ENCODE data around the gene DOK1. TPM values are rescaled to one million over a fixed set of nuclear protein-coding genes. Genes with fewer than 3 reads are reported as not detected.

DOK1 gene
- total RNA-seq, 1 donor: 89.8 TPM

- Histone ChIP-seq H3K4me3 (ENCODE audit: insufficient read depth, low read length) (peak overlapping the region; percentile 99), H4K20me1 (ENCODE audit: insufficient read depth, low read length) (no peaks in the 10 kb centered on the region), H3K27ac (ENCODE audit: low read depth, low read length) (peak overlapping the region; percentile 99), H3K27me3 (ENCODE audit: insufficient read depth, low read length) (peaks cover 22% of the 10 kb centered on the region), H3K36me3 (ENCODE audit: insufficient read depth, low read length) (peaks cover 14% of the 10 kb centered on the region), H3K4me2 (ENCODE audit: insufficient read depth, low read length) (peak overlapping the region; percentile 94), H3K9me3 (ENCODE audit: low read depth, low read length) (no peaks in the 10 kb centered on the region), H3K79me2 (ENCODE audit: insufficient read depth, low read length) (peaks cover 38% of the 10 kb centered on the region), H3K4me1 (ENCODE audit: insufficient read depth, low read length) (peaks cover 54% of the 10 kb centered on the region), H2AFZ (ENCODE audit: low read length) (peak overlapping the region; percentile 98)
- peak; percentile 90 for DNase-seq (ENCODE audit: insufficient read length, low spot score, missing footprints)
- TF ChIP-seq, protein P1, sequence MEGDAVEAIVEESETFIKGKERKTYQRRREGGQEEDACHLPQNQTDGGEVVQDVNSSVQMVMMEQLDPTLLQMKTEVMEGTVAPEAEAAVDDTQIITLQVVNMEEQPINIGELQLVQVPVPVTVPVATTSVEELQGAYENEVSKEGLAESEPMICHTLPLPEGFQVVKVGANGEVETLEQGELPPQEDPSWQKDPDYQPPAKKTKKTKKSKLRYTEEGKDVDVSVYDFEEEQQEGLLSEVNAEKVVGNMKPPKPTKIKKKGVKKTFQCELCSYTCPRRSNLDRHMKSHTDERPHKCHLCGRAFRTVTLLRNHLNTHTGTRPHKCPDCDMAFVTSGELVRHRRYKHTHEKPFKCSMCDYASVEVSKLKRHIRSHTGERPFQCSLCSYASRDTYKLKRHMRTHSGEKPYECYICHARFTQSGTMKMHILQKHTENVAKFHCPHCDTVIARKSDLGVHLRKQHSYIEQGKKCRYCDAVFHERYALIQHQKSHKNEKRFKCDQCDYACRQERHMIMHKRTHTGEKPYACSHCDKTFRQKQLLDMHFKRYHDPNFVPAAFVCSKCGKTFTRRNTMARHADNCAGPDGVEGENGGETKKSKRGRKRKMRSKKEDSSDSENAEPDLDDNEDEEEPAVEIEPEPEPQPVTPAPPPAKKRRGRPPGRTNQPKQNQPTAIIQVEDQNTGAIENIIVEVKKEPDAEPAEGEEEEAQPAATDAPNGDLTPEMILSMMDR (IDR thresholded peaks at IDR 0.05; ENCODE audit: extremely low read depth, low read depth, low read length): no peak
Observed at GRCh38 chr2:74507926-74508520, 46.5 kb upstream of the DOK1 start.

DNA sequence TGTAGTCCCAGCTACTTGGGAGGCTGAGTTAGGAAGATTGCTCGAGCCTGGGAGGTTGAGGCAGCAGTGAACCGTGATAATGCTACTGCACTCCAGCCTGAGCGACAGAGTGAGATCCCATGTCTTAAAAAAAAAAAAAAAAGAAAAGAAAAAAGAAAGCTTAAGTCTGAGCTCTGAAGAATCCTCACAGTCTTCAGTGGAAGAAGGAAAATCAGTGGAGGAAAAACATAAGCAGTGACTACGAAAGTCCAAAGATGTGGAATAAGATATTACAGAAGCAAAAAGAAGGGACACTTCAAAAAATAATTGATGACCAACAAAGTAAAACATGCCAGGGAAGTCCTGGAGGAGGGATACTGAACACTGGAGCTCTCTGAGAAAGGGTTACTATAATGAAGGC is 44.2 kb upstream of the DOK1 start:
- H3K4me3 ChIP-seq (ENCODE audit: insufficient read depth, low read length): no peak overlapping the region
- peaks cover 44% of the 10 kb centered on the region for H3K27me3 ChIP-seq (ENCODE audit: insufficient read depth, low read length)
- H3K79me2 ChIP-seq (ENCODE audit: insufficient read depth, low read length): peaks cover 18% of the 10 kb centered on the region
- H4K20me1 ChIP-seq (ENCODE audit: insufficient read depth, low read length): no peaks in the 10 kb centered on the region
- no peaks in the 10 kb centered on the region for H3K9me3 ChIP-seq (ENCODE audit: low read depth, low read length)
- TF ChIP-seq, protein P1 (IDR thresholded peaks at IDR 0.05; ENCODE audit: extremely low read depth, low read depth, low read length): no peak
- no peak for DNase-seq (ENCODE audit: insufficient read length, low spot score, missing footprints)
- peaks cover 4% of the 10 kb centered on the region for H3K36me3 ChIP-seq (ENCODE audit: insufficient read depth, low read length)
- H3K27ac ChIP-seq (ENCODE audit: low read depth, low read length): no peak overlapping the region
- H3K4me2 ChIP-seq (ENCODE audit: insufficient read depth, low read length): no peak overlapping the region
- H3K4me1 ChIP-seq (ENCODE audit: insufficient read depth, low read length): peaks cover 32% of the 10 kb centered on the region
- H2AFZ ChIP-seq (ENCODE audit: low read length): no peak overlapping the region

- peaks cover 9% of the 10 kb centered on the region for H3K79me2 ChIP-seq (ENCODE audit: insufficient read depth, low read length)
- H3K9me3 ChIP-seq (ENCODE audit: low read depth, low read length): no peaks in the 10 kb centered on the region
- H3K27ac ChIP-seq (ENCODE audit: low read depth, low read length): no peak overlapping the region
- no peaks in the 10 kb centered on the region for H3K36me3 ChIP-seq (ENCODE audit: insufficient read depth, low read length)
- H3K27me3 ChIP-seq (ENCODE audit: insufficient read depth, low read length): peaks cover 55% of the 10 kb centered on the region
- peaks cover 23% of the 10 kb centered on the region for H3K4me1 ChIP-seq (ENCODE audit: insufficient read depth, low read length)
- TF ChIP-seq, protein P1 (IDR thresholded peaks at IDR 0.05; ENCODE audit: extremely low read depth, low read depth, low read length): no peak
- peak; percentile 89 for DNase-seq (ENCODE audit: insufficient read length, low spot score, missing footprints)
- H3K4me2 ChIP-seq (ENCODE audit: insufficient read depth, low read length): peak overlapping the region; percentile 28
- H2AFZ ChIP-seq (ENCODE audit: low read length): no peak overlapping the region
- H4K20me1 ChIP-seq (ENCODE audit: insufficient read depth, low read length): no peaks in the 10 kb centered on the region
- H3K4me3 ChIP-seq (ENCODE audit: insufficient read depth, low read length): no peak overlapping the region
Observed at GRCh38 chr2:74511104-74511989, 43.2 kb upstream of the DOK1 start.
